HFFc6 (cell line): ENCODE data around the gene SCAND1. TPM values are rescaled to one million over a fixed set of nuclear protein-coding genes. Genes with fewer than 3 reads are reported as not detected.

Experiments used
- DNase-seq: peaks from one replicate; pipeline ENCODE4 v3.0.0-alpha.2; 2018
- H3K27ac Mint-ChIP-seq: 2 replicates; pipeline ENCODE4 v1.8.0; 2020; ENCODE audit warnings: mild to moderate bottlenecking, mixed read lengths
- H3K27me3 Mint-ChIP-seq: 2 replicates; pipeline ENCODE4 v1.8.0; 2021; ENCODE audit warnings: mild to moderate bottlenecking, moderate library complexity, mixed read lengths; ENCODE audit not compliant: insufficient read depth
- H3K36me3 Mint-ChIP-seq: 2 replicates; pipeline ENCODE4 v1.8.0; 2021; ENCODE audit warnings: low read depth, mixed read lengths
- H3K4me1 Mint-ChIP-seq: 2 replicates; pipeline ENCODE4 v1.8.0; 2020; ENCODE audit warnings: low read depth, mixed read lengths
- H3K4me3 Mint-ChIP-seq: 2 replicates; pipeline ENCODE4 v1.8.0; 2020; ENCODE audit warnings: mild to moderate bottlenecking, moderate library complexity, mixed read lengths
- H3K9me3 Mint-ChIP-seq: 2 replicates; pipeline ENCODE4 v1.8.0; 2020; ENCODE audit warnings: mild to moderate bottlenecking, mixed read lengths
- CTCF ChIP-seq: fragments of 200-600 bp; sonication (generic); IDR thresholded peaks from 2 replicates; pipeline ENCODE4 v1.5.0; 2021; ENCODE audit warnings: antibody characterized with exemption, mild to moderate bottlenecking
- total RNA-seq, 6 experiments: library from RNA; stranded (reverse); fragmentation: NEBNext Ultra II Directional; extraction: Animal tissue kit (Norgen Biotek cat#: 25700); gene quantifications; 2 replicates in 1 of 6; 3 replicates in 5 of 6; pipeline ENCODE4 v1.2.3, GENCODE V29; 2021

The SCAND1 gene
- total RNA-seq, 6 experiments from 2014 or later, result 76.7 to 97.0 (median 82.8) TPM

- H3K27ac Mint-ChIP-seq, result no peak overlapping the region
- H3K4me3 Mint-ChIP-seq, result no peak overlapping the region
- H3K4me1 Mint-ChIP-seq, result peaks cover 28% of the 10 kb centered on the region
- H3K36me3 Mint-ChIP-seq, result peaks cover 11% of the 10 kb centered on the region; the same call in 1 of the 2 replicates
- TF ChIP-seq CTCF, result no peak
- DNase-seq, result no peak
- H3K27me3 Mint-ChIP-seq, result peaks cover 5% of the 10 kb centered on the region
- H3K9me3 Mint-ChIP-seq, result no peaks in the 10 kb centered on the region
Observed at GRCh38 chr20:35950093-35950492, 4.2 kb downstream of the SCAND1 start.

GRCh38 chr20:35947907-35948306 is 6.4 kb downstream of the SCAND1 start:
- Mint-ChIP-seq H3K4me3 (no peak overlapping the region), H3K36me3 (peaks cover 9% of the 10 kb centered on the region; the same call in 1 of the 2 replicates), H3K27me3 (no peaks in the 10 kb centered on the region; the same call in 1 of the 2 replicates), H3K9me3 (no peaks in the 10 kb centered on the region), H3K27ac (peak overlapping the region; percentile 75), H3K4me1 (peaks cover 22% of the 10 kb centered on the region)
- peak; percentile 25 for DNase-seq
- TF ChIP-seq CTCF, result no peak

GRCh38 chr20:35947489-35947888 is 6.8 kb downstream of the SCAND1 start:
- Mint-ChIP-seq H3K27ac (peak overlapping the region; percentile 75), H3K36me3 (peaks cover 5% of the 10 kb centered on the region; the same call in 1 of the 2 replicates), H3K4me1 (peaks cover 18% of the 10 kb centered on the region), H3K27me3 (no peaks in the 10 kb centered on the region; the same call in 1 of the 2 replicates), H3K4me3 (no peak overlapping the region; the same call in 1 of the 2 replicates), H3K9me3 (no peaks in the 10 kb centered on the region)
- DNase-seq, result peak; percentile 10
- peak; percentile 71 for TF ChIP-seq CTCF

- Mint-ChIP-seq H3K4me3 (no peak overlapping the region), H3K36me3 (peaks cover 8% of the 10 kb centered on the region), H3K27ac (no peak overlapping the region), H3K27me3 (no peaks in the 10 kb centered on the region; the same call in 1 of the 2 replicates), H3K4me1 (peaks cover 22% of the 10 kb centered on the region), H3K9me3 (no peaks in the 10 kb centered on the region)
- no peak for DNase-seq
- no peak for TF ChIP-seq CTCF
Observed at GRCh38 chr20:35942243-35942642, 12.1 kb downstream of the SCAND1 start.

GRCh38 chr20:35941620-35942019 is 12.7 kb downstream of the SCAND1 start:
- Mint-ChIP-seq H3K27me3 (no peaks in the 10 kb centered on the region; the same call in 1 of the 2 replicates), H3K4me3 (no peak overlapping the region), H3K4me1 (peaks cover 21% of the 10 kb centered on the region), H3K36me3 (peaks cover 8% of the 10 kb centered on the region), H3K9me3 (no peaks in the 10 kb centered on the region), H3K27ac (no peak overlapping the region)
- DNase-seq, result no peak
- no peak for TF ChIP-seq CTCF

GRCh38 chr20:35939264-35939663 is 15.0 kb downstream of the SCAND1 start:
- Mint-ChIP-seq H3K9me3 (no peaks in the 10 kb centered on the region), H3K36me3 (peaks cover 8% of the 10 kb centered on the region), H3K27me3 (no peaks in the 10 kb centered on the region; the same call in 1 of the 2 replicates), H3K4me3 (peak overlapping the region; percentile 31), H3K27ac (peak overlapping the region; percentile 56), H3K4me1 (peaks cover 21% of the 10 kb centered on the region)
- no peak for TF ChIP-seq CTCF
- DNase-seq, result no peak
